CD14-positive monocyte (primary cell): Measurements from ENCODE around the gene PCDHGB4. TPM values are rescaled to one million over a fixed set of nuclear protein-coding genes. Genes with fewer than 3 reads are reported as not detected.
A peak's percentile ranks its signal among the peaks of the same experiment; 100 is the strongest.

ENCODE experiments used
- DNase-seq, 3 donors: peaks; one replicate each; pipeline ENCODE4 v3.0.0-alpha.2; 2011 to 2022
- H2AFZ ChIP-seq: 2 replicates; pipeline ENCODE4 v1.6.0; 2012; ENCODE audit warnings: mild to moderate bottlenecking, low read depth, low read length, inconsistent platforms; ENCODE audit not compliant: insufficient read depth, poor library complexity, severe bottlenecking
- H3K27ac ChIP-seq, 2 donors: 1 replicate in 1 of 2; 2 replicates in 1 of 2; pipeline ENCODE4 v1.5.1; 2012 to 2013; ENCODE audit warnings: low read length in 2 of 2, control low read depth in 1 of 2, inconsistent platforms in 1 of 2, low read depth in 1 of 2, mild to moderate bottlenecking in 1 of 2
- H3K27me3 ChIP-seq, 2 donors: one replicate each; pipeline versions ENCODE4 v1.6.0 to v1.6.1; 2011 to 2013; ENCODE audit warnings: low read length in 2 of 2; ENCODE audit not compliant: control insufficient read depth in 2 of 2, insufficient read depth in 2 of 2
- H3K36me3 ChIP-seq, 2 donors: replicated peaks in 1 of 2; 1 replicate in 1 of 2; 2 replicates in 1 of 2; pipeline versions ENCODE4 v1.5.1 to v1.6.1; 2012 to 2013; ENCODE audit warnings: low read length in 2 of 2, control low read depth in 1 of 2, inconsistent platforms in 1 of 2, mild to moderate bottlenecking in 1 of 2; ENCODE audit not compliant: insufficient read depth in 2 of 2, control insufficient read depth in 1 of 2
- H3K4me1 ChIP-seq, 2 donors: 1 replicate in 1 of 2; 2 replicates in 1 of 2; pipeline versions ENCODE4 v1.5.1 to v1.6.1; 2012 to 2013; ENCODE audit warnings: low read length in 2 of 2, control low read depth in 1 of 2, inconsistent platforms in 1 of 2, mild to moderate bottlenecking in 1 of 2, moderate library complexity in 1 of 2; ENCODE audit not compliant: insufficient read depth in 2 of 2, control insufficient read depth in 1 of 2
- H3K4me2 ChIP-seq: replicated peaks from 2 replicates; pipeline ENCODE3; 2012; ENCODE audit warnings: low read length, moderate library complexity, mild to moderate bottlenecking; ENCODE audit not compliant: poor library complexity, severe bottlenecking; ENCODE audit errors: extremely low read depth
- H3K4me3 ChIP-seq, 3 experiments: fragments of 200-600 bp in 1 of 3; sonication (generic) in 1 of 3; replicated peaks in 1 of 3; 1 replicate in 2 of 3; 2 replicates in 1 of 3; pipeline ENCODE4 v1.5.1; 2011 to 2013; ENCODE audit warnings: low read length in 3 of 3, mild to moderate bottlenecking in 3 of 3, control low read depth in 2 of 3, low read depth in 2 of 3, inconsistent platforms in 1 of 3, moderate library complexity in 1 of 3
- H3K79me2 ChIP-seq: 2 replicates; pipeline ENCODE4 v1.6.0; 2012; ENCODE audit warnings: mild to moderate bottlenecking, control low read depth, inconsistent platforms, low read length, moderate library complexity; ENCODE audit not compliant: insufficient read depth
- H3K9ac ChIP-seq: 2 replicates; pipeline ENCODE4 v1.6.0; 2017; ENCODE audit warnings: low read length, mild to moderate bottlenecking; ENCODE audit not compliant: insufficient read depth, poor library complexity, severe bottlenecking
- H3K9me3 ChIP-seq, 2 donors: replicated peaks in 1 of 2; 1 replicate in 1 of 2; 2 replicates in 1 of 2; pipeline versions ENCODE4 v1.5.1 to v1.6.1; 2012 to 2013; ENCODE audit warnings: low read length in 2 of 2, control low read depth in 1 of 2; ENCODE audit not compliant: control insufficient read depth in 1 of 2, insufficient read depth in 1 of 2
- H4K20me1 ChIP-seq: 2 replicates; pipeline ENCODE4 v1.6.0; 2012; ENCODE audit warnings: mild to moderate bottlenecking, low read length, control low read depth, moderate library complexity; ENCODE audit not compliant: insufficient read depth
- H3K27ac Mint-ChIP-seq, 7 donors: one replicate each; pipeline ENCODE4 v1.8.0; 2020; ENCODE audit warnings: mild to moderate bottlenecking in 7 of 7, mixed read lengths in 7 of 7, moderate library complexity in 6 of 7, inconsistent platforms in 2 of 7
- H3K27me3 Mint-ChIP-seq, 3 donors: one replicate each; pipeline ENCODE4 v1.8.0; 2021 to 2022; ENCODE audit warnings: low read depth in 3 of 3, mild to moderate bottlenecking in 3 of 3, mixed read lengths in 3 of 3, moderate library complexity in 3 of 3, inconsistent platforms in 1 of 3
- H3K36me3 Mint-ChIP-seq, 2 donors: one replicate each; pipeline ENCODE4 v1.8.0; 2020; ENCODE audit warnings: mixed read lengths in 2 of 2, inconsistent platforms in 1 of 2, mild to moderate bottlenecking in 1 of 2
- H3K4me1 Mint-ChIP-seq: one replicate; pipeline ENCODE4 v1.8.0; 2020; ENCODE audit warnings: mild to moderate bottlenecking, mixed read lengths
- H3K4me3 Mint-ChIP-seq, 2 donors: one replicate each; pipeline ENCODE4 v1.8.0; 2020; ENCODE audit warnings: mild to moderate bottlenecking in 2 of 2, mixed read lengths in 2 of 2, moderate library complexity in 1 of 2
- H3K9me3 Mint-ChIP-seq, 7 donors: one replicate each; pipeline ENCODE4 v1.8.0; 2020 to 2022; ENCODE audit warnings: mixed read lengths in 7 of 7, mild to moderate bottlenecking in 6 of 7, moderate library complexity in 6 of 7, inconsistent platforms in 2 of 7
- CTCF ChIP-seq: fragments of 200-600 bp; IDR thresholded peaks from one replicate; pipeline ENCODE4 v1.8.0; 2022; ENCODE audit warnings: antibody characterized with exemption, mild to moderate bottlenecking
- WGBS: methylation state at CpG from one replicate; pipeline ENCODE4 v1.1.5; 2013; ENCODE audit warnings: missing lambda C conversion rate; ENCODE audit not compliant: insufficient coverage; 5-methylcytosine and 5-hydroxymethylcytosine counted together
- intact Hi-C, 2 donors: fragments of 100-400 bp; cut with micrococcal nuclease; formaldehyde crosslinking; loops; one replicate each; pipeline versions ENCODE4 v1.15.0 to v1.15.1; 2023
- polyA plus RNA-seq, 3 donors: library from polyadenylated mRNA; depleted of rRNA in 1 of 3; unstranded in 2 of 3; stranded (reverse) in 1 of 3; fragments of 300-500 nt in 2 of 3; fragments of >200 nt in 1 of 3; fragmentation: Illumina TruSeq in 2 of 3; gene quantifications; 1 replicate in 2 of 3; 2 replicates in 1 of 3; pipeline ENCODE4 v1.2.3, GENCODE V29; 2012 to 2021

The PCDHGB4 gene
- polyA plus RNA-seq, 3 donors: not detected

- H3K9ac ChIP-seq: no peak overlapping the region
- Mint-ChIP-seq H3K27me3 (peaks cover 76 to 95% (median 91%) of the 10 kb centered on the region in 3 donors), H3K4me1 (peaks cover 18% of the 10 kb centered on the region), H3K27ac (no peak overlapping the region), H3K4me3 (peak overlapping the region in 1 of 2 donors; percentile 92), H3K36me3 (peaks cover 15 to 16% of the 10 kb centered on the region in 2 donors), H3K9me3 (peaks cover 21 to 68% (median 53%) of the 10 kb centered on the region in 7 donors)
- H3K4me2 ChIP-seq: no peak overlapping the region
- no peaks in the 10 kb centered on the region for H3K79me2 ChIP-seq
- H3K27ac ChIP-seq: no peak overlapping the region
- H2AFZ ChIP-seq: no peak overlapping the region
- no peak overlapping the region for H3K4me3 ChIP-seq
- WGBS: 30% methylated on average over 60 of the region's 64 CpGs
- DNase-seq: no peak
- intact Hi-C loops: loop anchor here (5.0 kb wide), 2 partner anchors 113 to 153 kb away; no protein-coding TSS in a partner anchor
- peaks cover 77 to 98% of the 10 kb centered on the region in 2 donors for H3K27me3 ChIP-seq
- H3K9me3 ChIP-seq: peaks cover 32 to 56% of the 10 kb centered on the region in 2 donors
- H3K4me1 ChIP-seq: peaks cover 11 to 17% of the 10 kb centered on the region in 2 donors
- H3K36me3 ChIP-seq: no peaks in the 10 kb centered on the region
- H4K20me1 ChIP-seq: no peaks in the 10 kb centered on the region
- no peak for TF ChIP-seq CTCF
Measured at GRCh38 chr5:141409598-141410306, 22.3 kb downstream of the PCDHGB4 start.

- no peak for TF ChIP-seq CTCF
- H4K20me1 ChIP-seq: no peaks in the 10 kb centered on the region
- no peak overlapping the region for H3K27ac ChIP-seq
- peaks cover 82 to 93% (median 87%) of the 10 kb centered on the region in 3 donors for H3K27me3 Mint-ChIP-seq
- H3K79me2 ChIP-seq: no peaks in the 10 kb centered on the region
- intact Hi-C loops: loop anchor here (5.0 kb wide), 2 partner anchors 111 to 151 kb away; no protein-coding TSS in a partner anchor
- H3K27ac Mint-ChIP-seq: no peak overlapping the region
- H3K36me3 ChIP-seq: no peaks in the 10 kb centered on the region
- no peak overlapping the region for H3K4me3 ChIP-seq
- DNase-seq: no peak
- no peak overlapping the region for H3K4me2 ChIP-seq
- peaks cover 32 to 60% of the 10 kb centered on the region in 2 donors for H3K9me3 ChIP-seq
- H3K27me3 ChIP-seq: peaks cover 83 to 100% of the 10 kb centered on the region in 2 donors
- H3K4me1 Mint-ChIP-seq: peaks cover 22% of the 10 kb centered on the region
- peaks cover 21 to 64% (median 49%) of the 10 kb centered on the region in 7 donors for H3K9me3 Mint-ChIP-seq
- H3K9ac ChIP-seq: no peak overlapping the region
- 94% methylated on average over 2 of the region's 3 CpGs for WGBS
- no peak overlapping the region for H2AFZ ChIP-seq
- peak overlapping the region in 1 of 2 donors; percentile 35 for H3K4me3 Mint-ChIP-seq
- peaks cover 18 to 21% of the 10 kb centered on the region in 2 donors for H3K36me3 Mint-ChIP-seq
- peaks cover 11 to 17% of the 10 kb centered on the region in 2 donors for H3K4me1 ChIP-seq
Measured at GRCh38 chr5:141411575-141411974, 24.1 kb downstream of the PCDHGB4 start.
